SK-N-SH (cell line): ENCODE data around the gene PLCXD1. TPM values are rescaled to one million over a fixed set of nuclear protein-coding genes. Genes with fewer than 3 reads are reported as not detected.
"Not testable (repeated sequence)": the region's sequence is repeated elsewhere in the genome, so short reads cannot be mapped to it uniquely, and the experiment has no call there.

Experiments
- CTCF ChIA-PET: fragments of 300-600, 350-600 bp; formaldehyde crosslinking; extraction: SDS; loops from one replicate; lab custom pipeline; 2021; lab: Yijun Ruan, JAX
- POLR2A ChIA-PET: fragments of 350-600 bp; sonication (Branson Sonifier 250); formaldehyde crosslinking; extraction: SDS; loops from one replicate; lab custom pipeline; 2020; ENCODE audit warnings: antibody characterized with exemption, inconsistent platforms; lab: Yijun Ruan, JAX
- DNase-seq: peaks from one replicate; pipeline ENCODE4 v3.0.0; 2012
- H2AFZ ChIP-seq: fragments of 200-600 bp; sonication (generic); 2 replicates; pipeline ENCODE4 v1.8.1; 2016; ENCODE audit warnings: antibody characterized with exemption, mild to moderate bottlenecking, low read depth
- H3F3A ChIP-seq: fragments of 200-600 bp; sonication (generic); replicated peaks from 2 replicates; pipeline ENCODE3; 2016; ENCODE audit warnings: antibody characterized with exemption, mild to moderate bottlenecking; ENCODE audit not compliant: insufficient read depth
- H3K27ac ChIP-seq, 2 experiments: fragments of 200-500 bp in 1 of 2; fragments of 200-600 bp in 1 of 2; sonication (Bioruptor generic) in 1 of 2; sonication (generic), shearing (Covaris generic) in 1 of 2; 2 replicates each; pipeline versions ENCODE4 v1.5.1 to v1.6.1; 2014 to 2016; ENCODE audit warnings: low read depth in 2 of 2, inconsistent platforms in 1 of 2, low read length in 1 of 2, mild to moderate bottlenecking in 1 of 2, mixed read lengths in 1 of 2
- H3K27me3 ChIP-seq: fragments of 200-600 bp; sonication (generic), shearing (Covaris generic); 2 replicates; pipeline ENCODE4 v1.6.1; 2016; ENCODE audit warnings: mixed run types; ENCODE audit not compliant: insufficient read depth
- H3K36me3 ChIP-seq, 2 experiments: fragments of 200-500 bp in 1 of 2; fragments of 200-600 bp in 1 of 2; sonication (Bioruptor generic) in 1 of 2; sonication (generic) in 1 of 2; replicated peaks in 1 of 2; 2 replicates each; pipeline versions ENCODE3 to v1.5.1; 2014 to 2016; ENCODE audit warnings: low read length in 1 of 2, mild to moderate bottlenecking in 1 of 2; ENCODE audit not compliant: insufficient read depth in 2 of 2, control insufficient read depth in 1 of 2
- H3K4me1 ChIP-seq, 2 experiments: fragments of 200-500 bp in 1 of 2; fragments of 200-600 bp in 1 of 2; sonication (Bioruptor generic) in 1 of 2; sonication (generic), shearing (Covaris generic) in 1 of 2; 2 replicates each; pipeline versions ENCODE4 v1.5.1 to v1.6.1; 2014 to 2016; ENCODE audit warnings: low read depth in 1 of 2, low read length in 1 of 2, mixed run types in 1 of 2; ENCODE audit not compliant: insufficient read depth in 2 of 2, control insufficient read depth in 1 of 2
- H3K4me2 ChIP-seq: fragments of 200-600 bp; sonication (generic), shearing (Covaris generic); 2 replicates; pipeline ENCODE4 v1.6.1; 2017; ENCODE audit warnings: mixed run types
- H3K4me3 ChIP-seq, 2 experiments: fragments of 200-500 bp in 1 of 2; fragments of 200-600 bp in 1 of 2; sonication (Bioruptor generic) in 1 of 2; sonication (generic), shearing (Covaris generic) in 1 of 2; 2 replicates each; pipeline versions ENCODE4 v1.5.1 to v1.8.1; 2014 to 2016; ENCODE audit warnings: low read depth in 2 of 2, inconsistent platforms in 1 of 2, low read length in 1 of 2, mild to moderate bottlenecking in 1 of 2, mixed read lengths in 1 of 2, moderate library complexity in 1 of 2
- H3K79me2 ChIP-seq: fragments of 200-600 bp; sonication (generic); 2 replicates; pipeline ENCODE4 v1.8.1; 2017; ENCODE audit warnings: mild to moderate bottlenecking; ENCODE audit not compliant: insufficient read depth
- H3K9ac ChIP-seq: fragments of 200-600 bp; sonication (generic); 2 replicates; pipeline ENCODE4 v1.6.1; 2017; ENCODE audit warnings: mixed run types
- H3K9me2 ChIP-seq: fragments of 200-600 bp; sonication (generic); 2 replicates; pipeline ENCODE4 v1.6.1; 2017; ENCODE audit warnings: mixed run types
- H3K9me3 ChIP-seq: fragments of 200-600 bp; sonication (generic); 2 replicates; pipeline ENCODE4 v1.6.1; 2017; ENCODE audit warnings: mixed run types, mild to moderate bottlenecking, moderate library complexity
- H4K20me1 ChIP-seq: fragments of 200-600 bp; sonication (generic); 2 replicates; pipeline ENCODE4 v1.6.1; 2017; ENCODE audit warnings: mild to moderate bottlenecking, mixed run types; ENCODE audit not compliant: insufficient read depth
- CHD2 ChIP-seq: fragments of 150-350 bp; IDR thresholded peaks from 2 replicates; pipeline ENCODE4 v1.6.1; 2018; ENCODE audit warnings: low read length; ENCODE audit not compliant: partially characterized antibody
- FOXM1 ChIP-seq: IDR thresholded peaks from 2 replicates; pipeline ENCODE4 v1.4.0; 2012; ENCODE audit warnings: low read depth, mild to moderate bottlenecking
- GABPA ChIP-seq: IDR thresholded peaks from 2 replicates; pipeline ENCODE4 v1.4.0; 2012; ENCODE audit warnings: low read depth, mild to moderate bottlenecking
- GATA2 ChIP-seq: sonication (generic); formaldehyde crosslinking; IDR thresholded peaks from 2 replicates; pipeline ENCODE4 v1.5.0; 2020; ENCODE audit warnings: mild to moderate bottlenecking, missing genetic modification reagents
- NFIC ChIP-seq: IDR thresholded peaks from 2 replicates; pipeline ENCODE4 v1.4.0; 2012; ENCODE audit warnings: borderline replicate concordance
- RFX5 ChIP-seq: IDR thresholded peaks from 2 replicates; pipeline ENCODE4 v1.6.1; 2012; ENCODE audit warnings: mild to moderate bottlenecking, improper control_type of control experiment, low read length
- SIN3A ChIP-seq: IDR thresholded peaks from 2 replicates; pipeline ENCODE4 v1.6.1; 2012; ENCODE audit warnings: low read depth, mild to moderate bottlenecking, low read length, moderate library complexity, borderline replicate concordance
- SMC3 ChIP-seq: IDR thresholded peaks from 2 replicates; pipeline ENCODE4 v1.6.1; 2012; ENCODE audit warnings: low read depth, low read length, improper control_type of control experiment
- WGBS: methylation state at CpG from one replicate; pipeline ENCODE4 v1.1.6; 2017; ENCODE audit warnings: low lambda C conversion rate; 5-methylcytosine and 5-hydroxymethylcytosine counted together
- polyA plus RNA-seq, 3 experiments: library from polyadenylated mRNA; depleted of rRNA; stranded (reverse); fragments of >200 nt; gene quantifications; 2 replicates each; pipeline ENCODE4 v1.2.3, GENCODE V29; 2012
- TF ChIP-seq, protein P1 (sequence below): fragments of 150-350 bp; IDR thresholded peaks from 2 replicates; pipeline ENCODE4 v1.6.1; 2017; ENCODE audit warnings: antibody characterized with exemption, low read length, low read depth, borderline replicate concordance
- TF ChIP-seq, protein P2 (sequence below): fragments of 150-350 bp; IDR thresholded peaks from 2 replicates; pipeline ENCODE4 v1.6.1; 2016; ENCODE audit warnings: mild to moderate bottlenecking, low read depth, low read length
- TF ChIP-seq, protein P3 (sequence below): IDR thresholded peaks from 2 replicates; pipeline ENCODE4 v1.4.0; 2012; ENCODE audit warnings: low read depth, borderline replicate concordance
- TF ChIP-seq, protein P4 (sequence below): IDR thresholded peaks from 2 replicates; pipeline ENCODE4 v1.4.0; 2012; ENCODE audit warnings: low read depth, borderline replicate concordance
- TF ChIP-seq, protein P5 (sequence below): IDR thresholded peaks from 2 replicates; pipeline ENCODE4; 2012

Gene PLCXD1
- polyA plus RNA-seq, 1 of the 3 experiments (the other 2 are of a cell fraction) = 14.8 TPM

DNA sequence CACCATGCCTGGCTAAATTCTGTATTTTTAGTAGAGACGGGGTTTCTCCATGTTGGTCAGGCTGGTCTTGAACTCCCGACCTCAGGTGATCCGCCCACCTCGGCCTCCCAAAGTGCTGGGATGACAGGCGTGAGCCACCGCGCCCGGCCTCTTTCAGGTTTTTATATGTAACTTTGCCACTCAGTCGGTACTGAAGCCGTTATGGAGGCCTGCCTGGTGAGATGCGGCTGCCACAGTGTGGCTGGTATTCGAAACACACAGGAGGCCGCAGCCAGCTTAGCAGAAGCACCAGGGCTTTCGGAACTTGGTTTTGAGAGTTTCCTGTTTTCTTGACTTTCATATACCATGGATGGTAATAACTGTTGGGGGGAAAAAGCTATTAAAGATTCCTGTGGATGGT is 43.5 kb downstream of the PLCXD1 start:
- H2AFZ ChIP-seq, H3K9me3 ChIP-seq, CTCF ChIA-PET, H3F3A ChIP-seq, H3K27me3 ChIP-seq, H3K36me3 ChIP-seq, H3K9me2 ChIP-seq, H3K27ac ChIP-seq, H3K4me1 ChIP-seq, H3K4me3 ChIP-seq, H3K4me2 ChIP-seq, H3K9ac ChIP-seq, POLR2A ChIA-PET, H3K79me2 ChIP-seq, H4K20me1 ChIP-seq, DNase-seq: not testable (repeated sequence)
- 77% methylated on average over 14 of the region's 14 CpGs for WGBS

DNA sequence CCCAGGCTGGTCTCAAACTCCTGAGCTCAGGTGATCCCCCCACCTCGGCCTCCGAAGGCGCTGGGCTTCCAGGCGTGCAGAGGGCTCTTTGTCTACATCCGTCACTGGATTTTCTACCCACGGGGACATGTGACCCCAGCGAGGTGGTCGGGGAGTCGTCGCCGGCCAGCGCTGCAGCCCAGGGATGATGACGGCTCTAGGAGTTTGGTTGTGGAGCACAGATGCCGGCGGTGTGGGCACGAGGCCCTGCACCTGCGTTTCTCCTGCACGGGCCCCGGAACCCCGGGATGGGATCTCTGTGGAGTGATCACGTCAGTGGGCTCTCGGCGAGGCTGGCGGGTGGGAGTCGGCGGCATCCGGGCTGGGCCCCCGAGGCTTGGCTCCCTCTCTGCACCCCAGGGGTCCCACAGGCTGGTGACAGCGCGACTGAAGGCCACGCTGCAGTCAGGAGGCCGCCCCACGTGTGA is 46.5 kb downstream of the PLCXD1 start:
- no peak overlapping the region for H3K9ac ChIP-seq

DNA sequence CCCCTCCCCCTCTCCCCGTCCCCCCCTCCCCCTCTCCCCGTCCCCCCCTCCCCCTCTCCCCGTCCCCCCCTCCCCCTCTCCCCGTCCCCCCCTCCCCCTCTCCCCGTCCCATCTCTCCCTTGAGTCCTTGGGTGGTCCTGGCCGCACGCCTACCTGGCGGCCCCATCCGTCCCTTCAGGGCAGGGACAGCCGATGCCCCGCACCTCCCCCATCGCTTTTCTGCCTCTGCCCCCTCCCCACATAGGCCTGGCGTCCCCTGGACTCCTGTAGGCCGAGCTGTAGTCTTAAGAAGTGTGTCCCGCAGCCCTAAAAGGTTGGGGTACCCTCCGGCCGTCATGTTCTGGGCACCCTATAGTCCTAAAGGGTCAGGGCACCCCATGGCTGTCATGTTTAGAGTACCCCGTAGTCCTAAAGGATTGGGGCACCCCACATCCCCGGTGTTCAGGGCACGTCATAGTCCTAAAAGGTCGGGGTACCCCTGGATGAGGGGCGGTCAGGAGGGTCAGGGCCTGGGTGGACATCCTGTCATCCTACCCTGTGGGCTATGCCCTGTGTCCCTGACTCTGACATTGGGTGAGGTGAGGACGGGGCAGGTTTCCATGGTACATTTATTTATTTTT is 48.2 kb downstream of the PLCXD1 start:
- Histone ChIP-seq H2AFZ (no peak overlapping the region), H3K9me3 (no peaks in the 10 kb centered on the region), H3K4me3 (no peak overlapping the region), H3K9me2 (no peaks in the 10 kb centered on the region), H3K9ac (no peak overlapping the region), H3K27me3 (no peaks in the 10 kb centered on the region), H4K20me1 (no peaks in the 10 kb centered on the region), H3F3A (no peaks in the 10 kb centered on the region), H3K79me2 (no peaks in the 10 kb centered on the region), H3K27ac (no peak overlapping the region), H3K36me3 (no peaks in the 10 kb centered on the region), H3K4me1 (peaks cover 0 to 2% of the 10 kb centered on the region in 2 experiments; a peak in 1 of 4 replicates), H3K4me2 (no peak overlapping the region)
- WGBS = 48% methylated on average over 15 of the region's 23 CpGs
- ChIA-PET CTCF (no interaction called here), POLR2A (no interaction called here)
- no peak for DNase-seq
- no peak for TF ChIP-seq FOXM1
- TF ChIP-seq, protein P1, sequence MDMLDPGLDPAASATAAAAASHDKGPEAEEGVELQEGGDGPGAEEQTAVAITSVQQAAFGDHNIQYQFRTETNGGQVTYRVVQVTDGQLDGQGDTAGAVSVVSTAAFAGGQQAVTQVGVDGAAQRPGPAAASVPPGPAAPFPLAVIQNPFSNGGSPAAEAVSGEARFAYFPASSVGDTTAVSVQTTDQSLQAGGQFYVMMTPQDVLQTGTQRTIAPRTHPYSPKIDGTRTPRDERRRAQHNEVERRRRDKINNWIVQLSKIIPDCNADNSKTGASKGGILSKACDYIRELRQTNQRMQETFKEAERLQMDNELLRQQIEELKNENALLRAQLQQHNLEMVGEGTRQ = no peak
- TF ChIP-seq, protein P2, sequence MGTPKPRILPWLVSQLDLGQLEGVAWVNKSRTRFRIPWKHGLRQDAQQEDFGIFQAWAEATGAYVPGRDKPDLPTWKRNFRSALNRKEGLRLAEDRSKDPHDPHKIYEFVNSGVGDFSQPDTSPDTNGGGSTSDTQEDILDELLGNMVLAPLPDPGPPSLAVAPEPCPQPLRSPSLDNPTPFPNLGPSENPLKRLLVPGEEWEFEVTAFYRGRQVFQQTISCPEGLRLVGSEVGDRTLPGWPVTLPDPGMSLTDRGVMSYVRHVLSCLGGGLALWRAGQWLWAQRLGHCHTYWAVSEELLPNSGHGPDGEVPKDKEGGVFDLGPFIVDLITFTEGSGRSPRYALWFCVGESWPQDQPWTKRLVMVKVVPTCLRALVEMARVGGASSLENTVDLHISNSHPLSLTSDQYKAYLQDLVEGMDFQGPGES = no peak
- no peak for TF ChIP-seq SIN3A
- no peak for TF ChIP-seq CHD2
- no peak for TF ChIP-seq GABPA
- TF ChIP-seq NFIC = no peak
- TF ChIP-seq RFX5 = no peak
- TF ChIP-seq SMC3 = no peak
- TF ChIP-seq, protein P3, sequence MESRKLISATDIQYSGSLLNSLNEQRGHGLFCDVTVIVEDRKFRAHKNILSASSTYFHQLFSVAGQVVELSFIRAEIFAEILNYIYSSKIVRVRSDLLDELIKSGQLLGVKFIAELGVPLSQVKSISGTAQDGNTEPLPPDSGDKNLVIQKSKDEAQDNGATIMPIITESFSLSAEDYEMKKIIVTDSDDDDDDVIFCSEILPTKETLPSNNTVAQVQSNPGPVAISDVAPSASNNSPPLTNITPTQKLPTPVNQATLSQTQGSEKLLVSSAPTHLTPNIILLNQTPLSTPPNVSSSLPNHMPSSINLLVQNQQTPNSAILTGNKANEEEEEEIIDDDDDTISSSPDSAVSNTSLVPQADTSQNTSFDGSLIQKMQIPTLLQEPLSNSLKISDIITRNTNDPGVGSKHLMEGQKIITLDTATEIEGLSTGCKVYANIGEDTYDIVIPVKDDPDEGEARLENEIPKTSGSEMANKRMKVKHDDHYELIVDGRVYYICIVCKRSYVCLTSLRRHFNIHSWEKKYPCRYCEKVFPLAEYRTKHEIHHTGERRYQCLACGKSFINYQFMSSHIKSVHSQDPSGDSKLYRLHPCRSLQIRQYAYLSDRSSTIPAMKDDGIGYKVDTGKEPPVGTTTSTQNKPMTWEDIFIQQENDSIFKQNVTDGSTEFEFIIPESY = no peak

More for the DNA sequence above, 46.5 kb downstream of the PLCXD1 start:
- DNase-seq = no peak
- H2AFZ ChIP-seq = no peak overlapping the region
- H3K4me3 ChIP-seq = no peak overlapping the region
- H3K4me1 ChIP-seq = peaks cover 0 to 2% of the 10 kb centered on the region in 2 experiments; a peak in 1 of 4 replicates
- H3K9me3 ChIP-seq = no peaks in the 10 kb centered on the region
- H3K79me2 ChIP-seq = no peaks in the 10 kb centered on the region
- H3K36me3 ChIP-seq = no peaks in the 10 kb centered on the region
- H3K27ac ChIP-seq = no peak overlapping the region
- no peaks in the 10 kb centered on the region for H3K9me2 ChIP-seq
- H3K27me3 ChIP-seq = no peaks in the 10 kb centered on the region
- TF ChIP-seq, protein P4, sequence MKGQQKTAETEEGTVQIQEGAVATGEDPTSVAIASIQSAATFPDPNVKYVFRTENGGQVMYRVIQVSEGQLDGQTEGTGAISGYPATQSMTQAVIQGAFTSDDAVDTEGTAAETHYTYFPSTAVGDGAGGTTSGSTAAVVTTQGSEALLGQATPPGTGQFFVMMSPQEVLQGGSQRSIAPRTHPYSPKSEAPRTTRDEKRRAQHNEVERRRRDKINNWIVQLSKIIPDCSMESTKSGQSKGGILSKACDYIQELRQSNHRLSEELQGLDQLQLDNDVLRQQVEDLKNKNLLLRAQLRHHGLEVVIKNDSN = no peak
- TF ChIP-seq, protein P5, sequence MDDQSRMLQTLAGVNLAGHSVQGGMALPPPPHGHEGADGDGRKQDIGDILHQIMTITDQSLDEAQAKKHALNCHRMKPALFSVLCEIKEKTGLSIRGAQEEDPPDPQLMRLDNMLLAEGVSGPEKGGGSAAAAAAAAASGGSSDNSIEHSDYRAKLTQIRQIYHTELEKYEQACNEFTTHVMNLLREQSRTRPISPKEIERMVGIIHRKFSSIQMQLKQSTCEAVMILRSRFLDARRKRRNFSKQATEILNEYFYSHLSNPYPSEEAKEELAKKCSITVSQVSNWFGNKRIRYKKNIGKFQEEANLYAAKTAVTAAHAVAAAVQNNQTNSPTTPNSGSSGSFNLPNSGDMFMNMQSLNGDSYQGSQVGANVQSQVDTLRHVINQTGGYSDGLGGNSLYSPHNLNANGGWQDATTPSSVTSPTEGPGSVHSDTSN = no peak
- TF ChIP-seq FOXM1 = no peak
- no peak for TF ChIP-seq GATA2 (CRISPR knock-in tag)
- TF ChIP-seq, all 33 proteins: peak for 0
- H3F3A ChIP-seq = no peaks in the 10 kb centered on the region
- ChIA-PET CTCF (no interaction called here), POLR2A (no interaction called here)
- H4K20me1 ChIP-seq = no peaks in the 10 kb centered on the region
- 58% methylated on average over 8 of the region's 33 CpGs for WGBS
- H3K4me2 ChIP-seq = no peak overlapping the region
